NCI-H1092 (cell line): ENCODE results near the gene CRYBG2.
"Not testable (repeated sequence)": the region's sequence is repeated elsewhere in the genome, so short reads cannot be mapped to it uniquely, and the experiment has no call there.

ENCODE experiments used
- DNase-seq: peaks from one replicate; lab custom pipeline; 2025; lab: John Stamatoyannopoulos, UW

CRYBG2 gene, protein sequence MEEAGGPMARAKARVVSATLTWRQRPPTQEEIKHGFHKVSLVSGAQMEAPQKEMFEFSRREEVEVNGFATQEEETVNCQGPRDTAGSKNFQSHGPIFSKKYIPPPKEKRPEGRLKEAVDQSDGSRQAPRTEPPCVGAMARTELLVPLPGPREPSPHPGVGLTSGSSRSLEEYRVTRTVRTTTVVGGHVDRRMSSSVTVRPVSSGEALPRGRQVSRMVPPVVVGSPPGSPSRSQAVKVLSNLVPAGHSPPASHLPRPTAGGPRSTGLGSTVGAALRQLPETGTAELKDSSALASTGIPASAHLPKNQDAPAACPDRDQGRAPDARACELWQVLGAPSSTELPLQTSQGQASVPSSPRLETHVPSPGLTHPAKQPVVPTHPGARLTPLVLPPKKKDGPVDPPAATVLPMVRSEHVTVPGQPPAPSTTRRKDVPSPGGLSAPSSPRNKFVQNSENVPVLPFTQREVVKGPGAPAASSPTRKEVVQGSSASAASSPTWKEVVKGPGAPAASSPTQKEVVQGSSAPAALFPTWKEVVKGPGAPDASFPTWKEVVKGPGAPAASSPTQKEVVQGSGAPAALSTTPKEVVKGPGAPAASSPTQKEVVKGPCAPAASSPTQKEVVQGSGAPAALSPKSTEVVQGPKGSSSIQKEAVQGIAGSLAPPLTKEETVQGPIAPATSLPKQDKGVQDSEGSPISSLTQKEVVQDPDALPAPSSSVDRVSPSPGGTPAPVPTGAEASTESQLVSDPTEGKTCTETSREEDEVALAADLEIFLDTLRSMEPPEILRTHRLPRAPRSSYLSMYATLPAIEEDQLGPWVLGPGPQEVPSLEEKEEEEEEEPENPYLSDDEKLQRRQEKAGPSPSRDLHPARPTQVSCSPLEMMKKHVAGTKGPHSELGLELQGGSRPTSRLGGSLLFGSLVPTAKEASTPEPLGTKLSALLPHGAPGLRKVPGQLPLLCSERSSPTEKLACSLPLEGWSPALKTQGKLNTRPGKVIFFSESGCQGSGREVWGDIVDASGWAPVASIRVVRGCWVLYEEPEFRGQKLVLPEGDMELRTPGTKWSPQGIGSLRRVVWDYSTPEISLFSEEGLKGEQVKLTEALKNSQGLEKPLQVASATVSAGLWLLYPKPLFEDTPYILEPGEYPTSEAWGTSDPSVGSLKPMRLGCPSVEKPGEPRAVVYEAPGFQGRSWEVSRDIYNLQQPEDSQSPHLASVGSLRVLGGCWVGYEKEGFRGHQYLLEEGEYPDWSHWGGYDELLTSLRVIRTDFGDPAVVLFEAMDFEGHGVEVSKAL (N-terminal part only)

DNA sequence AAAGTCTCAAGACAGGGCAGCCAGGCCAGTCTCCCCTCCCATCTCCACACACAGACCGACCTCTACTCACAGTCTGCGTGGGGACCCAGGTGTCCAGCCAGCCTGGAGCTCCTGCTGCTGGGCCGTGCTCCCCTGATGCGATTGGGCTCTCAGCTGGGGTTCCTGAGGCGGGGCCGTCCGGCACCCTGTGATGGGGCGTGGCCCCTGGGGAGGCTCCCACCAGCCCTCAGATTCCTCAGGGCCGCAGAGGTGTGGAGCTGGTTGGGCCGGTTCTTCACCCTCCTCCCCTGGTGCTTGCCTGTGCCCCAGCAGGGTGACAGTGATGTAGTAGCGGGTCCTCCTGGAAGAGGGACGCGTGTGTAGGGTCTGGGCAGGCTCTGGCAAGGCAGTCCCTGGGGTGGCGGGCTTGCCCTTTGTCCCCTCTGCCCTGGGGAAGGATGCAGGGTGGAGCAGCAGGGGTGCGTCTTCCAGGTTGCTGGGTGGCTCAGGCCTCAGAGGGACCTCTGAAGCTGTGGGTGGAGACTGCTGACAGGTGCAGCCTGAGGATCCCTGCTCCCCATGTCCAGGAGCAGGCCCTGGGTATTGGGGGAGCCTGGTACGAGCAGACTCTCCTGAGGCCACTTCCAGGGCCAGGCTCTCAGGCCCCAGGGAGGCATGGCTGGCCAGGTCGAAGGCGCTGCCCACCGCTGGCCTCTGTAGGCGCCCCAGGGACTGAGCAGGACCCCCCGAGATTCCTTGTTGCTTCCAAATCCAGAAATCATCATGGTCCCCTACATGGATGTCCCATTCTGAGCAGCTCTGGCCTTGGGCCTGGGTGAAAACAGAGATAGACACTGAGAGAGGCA lies at the start of gene CRYBG2:
TSS of gene CRYBG2 (minus strand) at position 155 of the 845 bp plus-strand sequence. CDS start 7,473 bp downstream, outside the sequence.
- no peak for DNase-seq

DNA sequence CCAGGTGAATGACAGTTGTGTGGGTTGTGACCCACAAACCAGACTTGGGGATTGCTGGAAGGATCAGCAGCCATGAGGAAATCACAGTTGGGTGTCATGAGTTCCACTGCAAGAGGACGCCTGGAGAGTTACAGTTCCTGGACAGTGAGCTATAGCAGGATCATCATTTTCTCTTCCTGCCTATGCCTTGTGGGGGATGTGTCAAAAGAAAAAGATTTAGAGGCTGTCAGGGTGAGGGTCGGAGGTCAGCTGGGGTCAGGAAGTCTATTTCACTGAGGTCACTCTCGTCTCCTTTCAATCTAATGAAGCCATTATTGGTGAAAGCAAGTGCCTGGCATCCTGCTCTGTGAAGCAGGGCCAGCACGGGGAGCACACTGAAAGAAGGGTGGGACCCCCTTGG lies 49.7 kb upstream of the CRYBG2 start:
- DNase-seq: no peak

DNA sequence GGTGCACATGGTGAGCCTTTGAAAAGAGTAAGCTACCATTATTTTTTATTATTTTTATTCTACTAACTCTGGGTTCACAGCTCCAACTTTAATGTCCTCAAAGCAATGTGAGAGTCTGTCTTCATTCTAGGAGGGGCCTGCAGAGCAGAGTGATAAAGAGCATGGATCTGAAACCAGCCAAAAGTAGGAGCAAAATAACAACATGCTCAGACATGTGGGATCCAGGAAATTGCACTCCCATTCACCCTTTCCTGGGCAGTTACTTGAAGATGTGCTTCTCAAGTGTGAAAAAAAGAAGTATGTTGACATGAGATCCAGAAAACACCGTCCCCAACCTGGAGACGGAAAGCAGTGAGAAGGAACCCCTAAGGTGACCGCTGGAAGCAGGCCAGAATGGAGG lies 48.0 kb upstream of the CRYBG2 start:
- no peak for DNase-seq

DNA sequence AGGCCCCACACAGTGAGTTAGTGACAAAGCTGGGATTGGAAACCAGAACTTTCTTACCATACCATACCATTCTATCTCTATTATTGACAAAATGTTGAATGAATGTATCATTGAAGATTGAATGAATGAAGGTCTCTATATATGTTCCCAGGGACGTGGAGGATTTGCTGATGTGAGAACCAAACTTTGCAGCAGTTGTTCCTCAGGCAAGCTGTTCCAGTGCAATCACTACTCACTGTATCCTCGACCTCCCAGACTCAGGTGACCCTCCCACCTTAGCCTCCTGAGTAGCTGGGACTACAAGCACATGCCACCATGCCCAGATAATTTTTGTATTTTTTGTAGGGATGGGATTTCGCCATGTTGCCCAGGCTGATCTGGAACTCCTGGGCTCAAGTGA lies 45.1 kb upstream of the CRYBG2 start:
- no peak for DNase-seq

DNA sequence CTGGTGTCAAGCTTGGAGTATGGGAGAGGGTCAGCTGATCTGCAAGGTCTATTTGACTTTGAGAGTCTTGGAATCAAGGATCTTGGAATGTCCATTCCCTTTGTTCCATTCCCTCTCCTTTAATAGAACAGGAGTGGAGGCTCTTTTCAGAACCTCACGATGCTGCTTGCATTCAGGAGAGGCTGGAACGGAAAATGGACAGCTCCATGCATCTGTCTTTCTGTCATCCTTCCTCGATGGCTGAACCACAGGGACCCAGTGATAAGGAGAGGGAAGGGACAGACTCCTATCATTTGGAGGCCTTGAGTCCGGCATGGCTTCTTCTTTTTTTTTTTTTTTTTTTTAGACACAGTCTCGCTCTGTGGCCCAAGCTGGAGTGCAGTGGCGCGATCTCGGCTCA lies 41.8 kb upstream of the CRYBG2 start:
- no peak for DNase-seq

DNA sequence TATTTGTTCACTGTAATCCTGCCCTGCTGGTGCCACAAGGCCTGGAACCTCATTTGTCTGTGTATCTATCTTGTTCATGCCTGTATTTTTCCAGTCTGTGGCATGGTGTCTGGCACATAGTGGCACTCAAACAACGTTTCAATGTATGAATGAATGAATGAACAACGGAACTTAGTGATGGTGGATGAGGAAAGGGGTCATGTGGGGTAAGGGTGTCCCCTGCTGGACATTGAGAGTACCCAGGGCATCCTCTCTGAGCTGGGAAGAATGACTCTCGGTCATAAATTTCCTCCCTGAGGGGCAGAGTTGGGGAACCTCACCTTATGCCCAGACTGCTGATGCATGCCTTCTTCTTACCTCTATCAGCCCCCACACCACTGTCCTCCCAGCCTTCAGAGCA lies 37.5 kb upstream of the CRYBG2 start:
- peak; percentile 5 for DNase-seq

DNA sequence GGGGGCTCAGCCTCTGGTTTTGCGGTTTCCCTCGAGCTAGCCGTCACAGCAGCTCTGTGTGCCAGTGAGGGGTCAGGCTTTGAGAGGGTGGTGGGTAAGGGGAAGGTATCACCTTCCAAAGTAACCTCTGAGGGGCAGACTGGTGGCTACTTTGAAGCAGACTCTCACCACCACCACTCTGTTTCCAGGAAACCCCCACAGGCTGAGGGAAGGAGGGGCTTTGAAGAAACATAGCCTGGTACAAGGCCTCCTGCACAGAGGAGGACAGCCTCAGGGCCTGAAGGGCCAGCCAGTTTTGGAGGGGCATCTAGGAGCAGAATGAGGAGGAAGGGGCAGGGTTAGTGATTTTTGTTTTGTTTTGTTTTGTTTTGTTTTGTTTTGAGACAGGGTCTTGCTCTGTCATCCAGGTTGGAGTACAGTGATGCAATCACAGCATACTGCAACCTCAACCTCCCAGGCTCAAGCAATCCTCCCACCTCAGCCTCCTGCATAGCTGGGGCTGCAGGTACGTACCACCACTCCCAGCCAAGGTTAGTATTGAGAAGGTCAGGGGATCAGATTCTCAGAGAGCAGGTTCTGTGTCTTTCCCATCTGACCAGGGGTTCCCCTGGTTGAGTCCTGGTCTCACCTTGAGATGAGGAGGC lies 35.8 kb upstream of the CRYBG2 start:
- no peak for DNase-seq

DNA sequence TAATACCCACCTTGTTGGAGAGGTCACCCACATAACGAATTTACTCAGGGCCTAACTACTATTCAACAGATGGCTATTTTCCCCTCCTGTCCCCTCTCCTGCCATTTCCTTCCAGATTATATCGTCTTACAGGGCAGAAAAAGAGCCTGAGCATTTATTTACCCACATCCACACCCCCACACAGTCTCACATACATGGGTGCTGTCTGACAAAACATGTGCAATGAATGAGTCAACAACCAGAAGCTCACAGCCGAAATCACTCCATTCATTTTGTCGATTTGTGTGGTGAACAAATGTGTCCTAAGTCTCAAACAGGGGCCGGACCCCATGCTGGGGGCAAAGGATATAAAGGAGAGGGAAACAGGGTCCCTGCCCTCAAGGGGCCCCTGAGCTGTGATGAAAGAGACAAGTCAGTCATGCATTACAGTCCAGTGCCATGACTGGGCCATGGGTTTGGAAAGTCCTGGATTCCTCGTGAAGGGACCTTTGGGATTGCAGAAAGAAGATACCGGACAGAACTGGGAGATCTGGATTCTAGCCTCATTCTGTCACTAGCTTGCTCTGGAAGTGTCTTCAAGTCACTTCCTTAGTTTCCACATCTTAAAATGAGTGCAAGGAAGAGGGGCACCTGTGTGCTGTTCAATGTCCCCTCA lies 35.0 kb upstream of the CRYBG2 start:
- DNase-seq: no peak

DNA sequence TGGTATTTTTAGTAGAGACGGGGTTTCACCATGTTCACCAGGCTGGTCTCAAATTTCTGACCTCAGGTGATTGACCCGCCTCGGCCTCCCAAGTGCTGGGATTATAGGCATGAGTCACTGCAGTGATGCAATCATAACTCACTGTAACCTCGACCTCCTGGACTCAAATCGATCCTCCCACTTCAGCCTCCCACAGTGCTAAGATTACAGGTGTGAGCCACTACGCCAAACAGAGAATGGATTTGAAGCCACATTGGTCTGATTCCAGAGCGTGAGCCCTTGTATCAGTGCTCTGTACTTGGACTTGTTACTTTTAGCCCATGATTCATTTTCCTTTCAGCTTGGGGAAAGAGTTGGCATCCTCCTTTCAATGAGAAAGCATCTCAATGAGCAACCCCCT lies 33.5 kb upstream of the CRYBG2 start:
- no peak for DNase-seq

DNA sequence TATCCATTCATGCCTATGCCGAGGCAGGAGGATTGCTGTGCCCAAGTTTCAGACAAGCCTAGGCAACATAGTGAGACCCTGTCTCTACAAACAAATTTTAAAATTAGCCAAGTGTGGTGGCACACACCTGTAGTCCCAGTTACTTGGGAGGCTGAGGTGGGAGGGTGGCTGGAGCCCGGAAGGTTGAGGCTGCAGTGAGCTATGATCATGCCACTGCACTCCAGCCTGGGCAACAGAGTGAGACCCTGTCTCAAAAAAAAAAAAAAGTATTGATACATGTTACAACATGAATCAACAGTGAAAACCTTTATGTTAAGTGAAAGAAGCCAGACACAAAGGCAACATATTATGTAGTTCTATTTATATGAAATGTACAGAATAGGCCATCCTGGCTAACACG lies 31.1 kb upstream of the CRYBG2 start:
- DNase-seq: not testable (repeated sequence)

DNA sequence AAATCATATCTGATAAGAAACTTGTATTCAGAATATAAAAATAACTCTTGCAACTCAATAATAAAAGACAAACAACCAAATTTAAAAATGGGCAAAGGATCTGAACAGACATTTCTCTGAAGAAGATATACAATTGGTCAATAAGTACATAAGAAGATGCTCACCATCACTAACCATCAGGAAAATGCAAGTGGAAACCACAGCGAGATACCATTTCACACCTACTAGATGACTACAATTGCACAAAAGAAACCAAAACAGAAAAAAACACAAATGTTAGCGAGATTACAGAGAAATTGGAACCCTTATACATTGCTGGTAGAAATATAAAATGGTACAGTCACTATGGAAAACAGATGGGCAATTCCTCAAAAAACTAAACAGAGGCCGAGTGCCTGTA lies 30.1 kb upstream of the CRYBG2 start:
- no peak for DNase-seq

DNA sequence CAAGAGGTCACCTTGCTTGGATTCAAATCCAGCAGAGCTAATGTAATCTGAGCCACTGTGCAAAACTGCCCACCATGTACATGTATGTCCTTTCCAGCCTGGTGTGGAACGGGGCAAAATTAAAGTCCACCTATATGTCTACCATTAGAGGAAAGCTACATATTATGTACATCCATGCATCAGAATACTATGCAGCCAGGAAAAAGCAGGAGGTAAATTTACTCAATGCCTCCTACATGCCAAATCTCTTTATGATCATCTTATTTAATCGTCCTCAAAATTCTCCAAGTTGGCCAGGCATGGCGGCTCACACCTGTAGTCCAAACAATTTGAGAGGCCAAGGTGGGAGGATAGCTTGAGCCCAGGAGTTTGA lies 24.9 kb upstream of the CRYBG2 start:
- no peak for DNase-seq

DNA sequence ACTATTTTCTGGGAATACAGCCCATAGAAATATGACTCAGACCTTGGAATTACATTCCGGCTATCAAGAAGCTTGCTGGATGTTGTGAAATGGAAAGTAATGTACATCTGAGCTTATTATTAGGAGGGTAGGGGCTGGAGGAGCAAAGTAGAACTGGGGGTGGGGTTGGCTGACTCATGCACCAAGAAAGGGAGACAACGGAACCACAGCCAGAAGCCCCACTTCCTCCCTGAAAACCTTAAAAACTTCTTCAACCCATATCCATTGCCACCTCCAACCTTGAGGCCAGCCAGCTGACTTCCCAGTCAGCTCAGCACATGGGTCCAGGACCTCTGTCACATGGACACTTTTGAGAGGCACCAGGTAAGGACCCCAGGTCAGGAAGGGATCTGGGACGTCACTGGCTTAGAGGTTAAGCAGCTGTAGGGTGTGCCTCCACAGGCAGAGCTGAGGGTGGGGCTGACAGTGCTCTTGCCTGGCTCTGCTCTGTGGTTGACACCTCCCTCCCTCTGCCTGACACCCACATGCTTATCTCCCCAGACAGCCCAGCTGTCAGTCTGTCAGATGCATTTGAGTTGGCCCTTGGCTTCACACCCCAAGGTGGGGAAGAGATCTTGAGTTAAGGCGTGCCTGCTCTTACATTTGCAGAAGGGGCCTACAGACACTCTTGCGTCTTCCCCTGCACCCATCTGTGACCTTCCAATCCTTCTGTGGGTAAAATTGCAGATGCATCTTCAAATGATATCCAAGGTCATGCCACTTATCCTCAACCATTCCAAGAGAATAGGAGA lies 24.4 kb upstream of the CRYBG2 start:
- no peak for DNase-seq

DNA sequence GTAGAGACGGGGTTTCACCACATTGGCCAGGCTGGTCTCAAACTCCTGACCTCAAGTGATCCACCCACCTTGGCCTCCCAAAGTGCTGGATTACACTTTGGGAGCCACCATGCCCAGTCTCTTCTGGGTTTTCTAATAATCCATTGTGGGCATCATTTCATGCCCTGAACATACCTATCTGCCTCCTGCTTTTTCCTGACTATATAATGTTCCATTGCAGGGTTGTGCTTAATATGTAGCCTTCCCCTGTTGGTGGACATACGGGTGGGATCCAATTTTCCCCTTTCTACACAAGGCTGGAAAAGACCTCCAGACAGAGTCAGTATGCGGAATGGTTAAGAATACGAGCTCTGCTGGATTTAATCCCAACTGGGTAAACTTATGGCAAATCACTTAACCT lies 22.1 kb upstream of the CRYBG2 start:
- DNase-seq: no peak

DNA sequence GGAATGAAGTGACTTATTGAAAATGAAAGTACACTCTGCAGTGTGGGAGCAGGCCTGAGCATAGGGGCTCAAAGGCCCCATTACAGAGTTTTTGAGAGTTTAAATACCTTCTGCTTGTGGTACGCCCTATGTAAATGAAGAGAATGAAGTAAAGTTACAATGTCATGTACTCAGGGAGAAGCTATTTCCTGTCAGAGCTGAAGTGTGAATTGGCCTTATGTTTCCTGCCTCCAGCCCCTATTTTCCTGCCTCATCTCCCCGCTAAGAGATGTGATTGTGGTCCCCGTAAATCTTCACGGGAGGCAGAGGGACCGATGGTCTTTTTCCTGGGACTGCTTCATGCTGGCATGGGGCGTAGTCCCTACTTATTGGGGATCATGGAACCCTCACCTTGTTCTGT lies 21.2 kb upstream of the CRYBG2 start:
- DNase-seq: no peak

DNA sequence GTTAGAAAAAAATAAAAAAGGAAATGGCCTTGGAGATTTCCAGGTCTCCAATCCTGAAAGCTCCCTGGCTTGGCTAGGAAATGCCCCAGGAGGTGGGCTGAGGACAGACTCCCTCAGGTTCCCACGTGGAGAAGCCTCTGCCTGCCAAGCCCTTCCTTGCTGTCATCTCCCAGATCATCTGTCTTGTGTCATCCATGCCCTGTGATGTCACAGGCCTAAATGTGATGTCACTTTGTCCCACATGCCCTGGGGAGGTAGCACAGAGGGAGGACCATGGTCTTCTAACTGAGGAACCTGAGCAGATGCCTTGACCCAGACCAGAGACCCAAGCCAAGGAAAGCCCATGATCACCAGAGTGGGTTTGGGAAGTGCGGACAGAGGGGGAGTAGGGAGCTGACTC lies 20.4 kb upstream of the CRYBG2 start:
- DNase-seq: not testable (repeated sequence)

DNA sequence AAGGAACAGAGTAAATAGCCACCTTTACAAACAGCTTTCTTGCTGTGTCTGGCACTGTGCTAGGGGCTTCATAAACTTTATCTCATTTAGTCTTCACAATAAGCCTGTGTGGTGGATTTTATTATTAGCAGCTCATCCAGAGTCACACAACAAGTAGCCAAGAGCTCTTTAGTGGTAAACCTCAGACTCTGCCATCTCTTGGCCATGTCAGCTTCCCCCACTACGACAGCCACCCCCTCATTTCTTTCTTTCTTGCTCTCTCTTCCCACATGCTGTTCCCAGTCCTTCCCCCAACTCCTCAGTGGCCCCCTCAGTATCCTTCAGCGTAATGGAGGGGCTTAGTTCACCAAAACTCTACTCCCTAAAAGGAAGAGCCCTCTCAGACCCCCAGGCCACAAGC lies 19.9 kb upstream of the CRYBG2 start:
- DNase-seq: no peak

DNA sequence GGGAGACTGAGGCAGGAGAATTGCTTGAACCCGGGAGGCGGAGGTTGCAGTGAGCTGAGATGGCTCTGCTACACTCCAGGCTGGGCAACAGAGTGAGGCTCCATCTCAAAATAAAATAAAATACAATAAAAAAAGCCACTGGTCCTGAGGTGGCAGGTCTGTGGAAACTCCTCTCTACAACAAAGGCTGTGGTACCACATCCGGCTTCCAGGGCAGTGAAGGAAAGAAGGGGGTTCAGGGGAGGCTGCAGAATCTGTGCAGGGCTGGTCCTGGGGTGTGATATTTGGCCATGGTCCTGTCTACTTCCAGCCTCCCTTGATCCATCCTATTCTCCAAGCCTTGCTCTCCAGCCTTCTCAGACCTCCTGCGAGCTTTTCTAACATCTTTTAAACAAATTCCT lies 19.4 kb upstream of the CRYBG2 start:
- DNase-seq: no peak

DNA sequence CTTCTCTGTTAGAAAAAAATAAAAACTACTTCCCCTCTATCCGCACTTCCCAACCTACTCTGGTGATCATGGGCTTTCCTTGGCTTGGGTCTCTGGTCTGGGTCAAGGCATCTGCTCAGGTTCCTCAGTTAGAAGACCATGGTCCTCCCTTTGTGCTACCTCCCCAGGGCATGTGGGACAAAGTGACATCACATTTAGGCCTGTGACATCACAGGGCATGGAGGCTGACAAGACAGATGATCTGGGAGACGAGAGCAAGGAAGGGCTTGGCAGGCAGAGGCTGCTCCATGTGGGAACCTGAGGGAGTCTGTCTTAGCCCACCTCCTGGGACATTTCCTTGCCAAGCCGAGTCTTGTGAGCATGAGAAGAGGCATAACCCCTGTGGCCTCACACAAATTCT lies 18.7 kb upstream of the CRYBG2 start, which contains the start of gene ZNF683:
TSS of gene ZNF683 (minus strand) at position 140 of the 400 bp plus-strand sequence. CDS start 4,179 bp downstream, outside the sequence.
- not testable (repeated sequence) for DNase-seq
